Ishikawa (cell line): ENCODE results near the gene PCDHA10.

Source experiments
- CEBPB ChIP-seq: IDR thresholded peaks from 2 replicates; pipeline ENCODE4 v1.6.1; 2012
- CREB1 ChIP-seq: IDR thresholded peaks from 2 replicates; pipeline ENCODE4 v1.6.1; 2012; ENCODE audit warnings: low read depth
- EP300 ChIP-seq: IDR thresholded peaks from 2 replicates; pipeline ENCODE4 v1.6.1; 2012; ENCODE audit warnings: borderline replicate concordance
- FOXM1 ChIP-seq: IDR thresholded peaks from 2 replicates; pipeline ENCODE4 v1.6.1; 2012; ENCODE audit warnings: low read depth, borderline replicate concordance
- TAF1 ChIP-seq: IDR thresholded peaks from 2 replicates; pipeline ENCODE4 v1.6.1; 2012; ENCODE audit warnings: low read depth, mild to moderate bottlenecking
- TEAD4 ChIP-seq: IDR thresholded peaks from 2 replicates; pipeline ENCODE4 v1.6.1; 2012
- YY1 ChIP-seq: IDR thresholded peaks from 2 replicates; pipeline ENCODE4 v1.6.1; 2012; ENCODE audit warnings: low read depth
- TF ChIP-seq, protein P1 (sequence below): IDR thresholded peaks from 2 replicates; pipeline ENCODE4 v1.6.1; 2012; ENCODE audit warnings: low read depth, mild to moderate bottlenecking
- TF ChIP-seq, protein P2 (sequence below): IDR thresholded peaks from 2 replicates; pipeline ENCODE4 v1.6.1; 2012

DNA sequence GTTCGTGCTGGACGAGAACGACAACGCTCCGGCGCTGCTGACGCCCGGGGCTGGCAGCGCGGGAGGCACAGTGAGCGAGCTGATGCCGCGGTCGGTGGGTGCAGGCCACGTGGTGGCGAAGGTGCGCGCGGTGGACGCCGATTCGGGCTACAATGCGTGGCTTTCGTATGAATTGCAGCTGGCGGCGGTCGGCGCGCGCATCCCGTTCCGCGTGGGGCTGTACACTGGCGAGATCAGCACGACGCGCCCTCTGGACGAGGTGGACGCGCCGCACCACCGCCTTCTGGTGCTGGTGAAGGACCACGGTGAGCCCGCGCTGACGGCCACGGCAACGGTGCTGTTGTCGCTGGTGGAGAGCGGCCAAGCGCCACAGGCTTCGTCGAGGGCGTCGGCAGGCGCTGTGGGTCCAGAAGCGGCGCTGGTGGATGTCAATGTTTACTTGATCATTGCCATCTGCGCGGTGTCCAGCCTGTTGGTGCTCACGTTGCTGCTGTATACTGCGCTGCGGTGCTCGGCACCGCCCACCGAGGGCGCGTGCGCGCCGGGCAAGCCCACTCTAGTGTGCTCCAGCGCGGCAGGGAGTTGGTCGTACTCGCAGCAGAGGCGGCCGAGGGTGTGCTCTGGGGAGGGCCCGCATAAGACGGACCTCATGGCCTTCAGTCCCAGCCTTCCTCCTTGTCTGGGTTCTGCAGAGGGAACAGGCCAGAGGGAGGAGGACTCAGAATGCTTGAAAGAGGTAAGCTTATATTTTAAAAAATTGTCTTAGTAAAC is 28.4 kb downstream of the PCDHA10 start:
- TF ChIP-seq, protein P1, sequence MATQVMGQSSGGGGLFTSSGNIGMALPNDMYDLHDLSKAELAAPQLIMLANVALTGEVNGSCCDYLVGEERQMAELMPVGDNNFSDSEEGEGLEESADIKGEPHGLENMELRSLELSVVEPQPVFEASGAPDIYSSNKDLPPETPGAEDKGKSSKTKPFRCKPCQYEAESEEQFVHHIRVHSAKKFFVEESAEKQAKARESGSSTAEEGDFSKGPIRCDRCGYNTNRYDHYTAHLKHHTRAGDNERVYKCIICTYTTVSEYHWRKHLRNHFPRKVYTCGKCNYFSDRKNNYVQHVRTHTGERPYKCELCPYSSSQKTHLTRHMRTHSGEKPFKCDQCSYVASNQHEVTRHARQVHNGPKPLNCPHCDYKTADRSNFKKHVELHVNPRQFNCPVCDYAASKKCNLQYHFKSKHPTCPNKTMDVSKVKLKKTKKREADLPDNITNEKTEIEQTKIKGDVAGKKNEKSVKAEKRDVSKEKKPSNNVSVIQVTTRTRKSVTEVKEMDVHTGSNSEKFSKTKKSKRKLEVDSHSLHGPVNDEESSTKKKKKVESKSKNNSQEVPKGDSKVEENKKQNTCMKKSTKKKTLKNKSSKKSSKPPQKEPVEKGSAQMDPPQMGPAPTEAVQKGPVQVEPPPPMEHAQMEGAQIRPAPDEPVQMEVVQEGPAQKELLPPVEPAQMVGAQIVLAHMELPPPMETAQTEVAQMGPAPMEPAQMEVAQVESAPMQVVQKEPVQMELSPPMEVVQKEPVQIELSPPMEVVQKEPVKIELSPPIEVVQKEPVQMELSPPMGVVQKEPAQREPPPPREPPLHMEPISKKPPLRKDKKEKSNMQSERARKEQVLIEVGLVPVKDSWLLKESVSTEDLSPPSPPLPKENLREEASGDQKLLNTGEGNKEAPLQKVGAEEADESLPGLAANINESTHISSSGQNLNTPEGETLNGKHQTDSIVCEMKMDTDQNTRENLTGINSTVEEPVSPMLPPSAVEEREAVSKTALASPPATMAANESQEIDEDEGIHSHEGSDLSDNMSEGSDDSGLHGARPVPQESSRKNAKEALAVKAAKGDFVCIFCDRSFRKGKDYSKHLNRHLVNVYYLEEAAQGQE: no peak
- TF ChIP-seq TAF1 (no peak), YY1 (no peak), EP300 (no peak), TEAD4 (no peak), CREB1 (no peak), CEBPB (no peak), FOXM1 (no peak)
- TF ChIP-seq, protein P2, sequence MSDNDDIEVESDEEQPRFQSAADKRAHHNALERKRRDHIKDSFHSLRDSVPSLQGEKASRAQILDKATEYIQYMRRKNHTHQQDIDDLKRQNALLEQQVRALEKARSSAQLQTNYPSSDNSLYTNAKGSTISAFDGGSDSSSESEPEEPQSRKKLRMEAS: no peak
